Activated CD8-positive, alpha-beta memory T cell treated with anti-CD3 and anti-CD28 coated beads, Interleukin-2, amount 50 U/mL, for 1 hour (primary cell): ENCODE measurements around the gene KLHDC2.
A peak's percentile ranks its signal among the peaks of the same experiment; 100 is the strongest.
"Not testable (repeated sequence)": the region's sequence is repeated elsewhere in the genome, so short reads cannot be mapped to it uniquely, and the experiment has no call there.

Experiments used
- DNase-seq: peaks from one replicate; pipeline ENCODE4 v3.0.0-alpha.2; 2020; ENCODE audit errors: extremely low read depth

KLHDC2 gene, protein sequence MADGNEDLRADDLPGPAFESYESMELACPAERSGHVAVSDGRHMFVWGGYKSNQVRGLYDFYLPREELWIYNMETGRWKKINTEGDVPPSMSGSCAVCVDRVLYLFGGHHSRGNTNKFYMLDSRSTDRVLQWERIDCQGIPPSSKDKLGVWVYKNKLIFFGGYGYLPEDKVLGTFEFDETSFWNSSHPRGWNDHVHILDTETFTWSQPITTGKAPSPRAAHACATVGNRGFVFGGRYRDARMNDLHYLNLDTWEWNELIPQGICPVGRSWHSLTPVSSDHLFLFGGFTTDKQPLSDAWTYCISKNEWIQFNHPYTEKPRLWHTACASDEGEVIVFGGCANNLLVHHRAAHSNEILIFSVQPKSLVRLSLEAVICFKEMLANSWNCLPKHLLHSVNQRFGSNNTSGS

DNA sequence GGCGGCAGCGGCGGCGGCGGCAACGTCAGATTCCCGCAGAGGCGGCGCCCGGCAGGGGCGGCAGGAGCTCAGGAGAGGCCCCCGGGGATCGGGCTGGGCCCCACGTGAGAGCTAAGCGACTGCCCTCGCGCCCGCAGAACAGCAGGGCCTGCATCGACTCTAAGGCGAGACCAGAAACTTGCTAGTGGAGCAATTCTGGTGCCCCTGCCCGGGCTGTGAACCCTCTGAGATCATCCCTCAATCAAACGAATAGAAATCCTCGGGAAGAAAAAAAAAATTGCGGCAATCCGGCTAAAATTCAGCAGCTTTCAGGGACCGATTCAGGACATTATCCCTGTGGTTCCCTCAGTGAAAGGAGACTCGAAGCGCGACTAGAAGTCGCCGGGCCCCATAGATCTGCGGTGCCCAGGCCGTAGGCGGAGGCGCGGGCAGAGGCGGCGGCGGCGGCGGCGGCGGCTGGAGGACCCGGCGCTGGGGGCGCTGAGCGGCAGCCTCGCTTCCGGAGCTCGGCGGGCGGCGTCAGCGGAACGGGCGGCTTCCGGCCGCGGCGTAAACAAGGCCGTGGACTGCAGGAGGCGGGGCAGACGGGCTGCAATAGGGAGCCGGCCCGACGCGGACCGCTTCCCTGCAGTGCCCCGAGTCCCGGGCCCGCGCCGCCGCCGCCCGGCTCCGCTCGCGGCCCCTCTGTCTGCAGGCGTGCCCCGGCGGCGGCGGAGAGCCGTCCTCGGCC lies at the start of gene KLHDC2:
Gene KLHDC2 (plus strand): TSS at position 583 of the 730 bp plus-strand sequence. CDS start 316 bp downstream, outside the sequence.
- DNase-seq: peak; percentile 56

DNA sequence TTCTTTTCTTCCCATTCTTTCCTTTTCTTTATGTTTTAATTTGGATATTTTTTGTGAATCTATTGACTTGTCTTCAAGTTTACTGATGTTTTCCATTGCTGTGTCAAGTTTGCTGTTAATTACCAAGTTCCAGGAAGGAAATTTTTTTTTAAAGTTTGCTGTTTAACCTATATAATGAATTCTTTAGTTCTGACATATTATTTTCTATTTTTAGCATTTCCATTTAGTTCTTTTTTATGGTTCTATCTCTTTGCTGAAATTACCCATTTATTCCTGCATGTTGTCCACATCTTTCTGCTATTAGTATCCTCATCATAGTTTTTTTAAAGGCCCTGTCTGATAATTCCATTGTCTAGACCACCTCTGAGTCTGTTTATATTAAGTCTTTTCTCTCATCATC lies 47.2 kb upstream of the KLHDC2 start:
- no peak for DNase-seq

- DNase-seq: not testable (repeated sequence)
Observed at GRCh38 chr14:49721733-49722435, 46.1 kb upstream of the KLHDC2 start.

DNA sequence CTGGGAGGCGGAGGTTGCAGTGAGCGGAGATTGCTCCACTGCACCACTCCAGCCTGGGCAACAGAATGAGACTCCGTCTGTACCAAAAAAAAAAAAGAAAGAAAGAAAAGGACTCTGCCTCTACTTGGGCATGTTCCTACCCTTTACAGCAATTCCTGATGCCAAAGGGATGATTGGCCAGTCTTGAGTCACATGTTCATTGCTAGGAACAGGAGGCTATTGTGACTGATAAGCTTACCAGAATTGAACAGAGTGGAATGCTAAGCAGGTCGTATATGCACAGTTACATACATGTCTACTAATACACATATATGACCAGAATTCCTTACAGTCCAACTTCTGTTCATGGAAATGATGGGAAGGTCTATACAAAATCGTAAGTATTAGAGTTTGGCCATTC lies 40.8 kb upstream of the KLHDC2 start:
- DNase-seq: no peak

GRCh38 chr14:49732896-49733295 lies 35.1 kb upstream of the KLHDC2 start:
- no peak for DNase-seq

DNA sequence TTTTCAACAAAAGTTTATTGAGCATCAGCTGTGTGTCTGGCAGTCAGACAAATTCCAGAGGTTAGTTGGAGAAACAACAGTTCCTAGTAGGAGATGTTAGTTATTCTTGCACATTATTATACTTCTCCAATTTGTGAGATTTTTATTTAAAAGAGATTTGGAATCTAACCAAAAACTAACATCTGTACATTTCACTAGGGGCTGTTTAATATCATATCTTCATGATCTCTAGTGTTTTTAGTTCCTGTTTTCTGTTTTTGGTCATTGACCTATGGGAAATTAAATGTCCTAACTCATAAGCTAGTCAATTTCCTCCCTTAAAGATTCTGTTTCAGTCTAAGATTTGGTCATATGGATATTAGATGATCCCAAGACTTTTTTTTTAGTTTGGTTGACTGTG lies 34.1 kb upstream of the KLHDC2 start:
- no peak for DNase-seq

DNA sequence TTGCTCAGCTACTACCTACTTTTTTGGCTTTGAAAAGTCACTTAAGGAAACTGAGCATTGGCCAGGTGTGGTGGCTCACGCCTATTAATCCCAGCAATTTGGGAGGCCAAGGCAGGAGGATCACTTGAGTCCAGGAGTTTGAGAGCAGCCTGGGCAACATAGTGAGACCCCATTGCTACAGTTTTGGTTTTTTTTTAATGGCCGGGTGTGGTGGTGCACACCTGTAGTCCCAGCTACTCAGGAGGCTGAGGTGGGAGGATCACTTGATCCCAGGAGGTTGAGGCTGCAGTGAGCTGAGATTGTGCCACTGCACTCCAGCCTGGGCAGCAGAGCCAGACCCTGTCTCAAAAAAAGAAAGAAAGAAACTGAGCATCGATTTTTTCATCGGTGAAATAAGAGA lies 32.3 kb upstream of the KLHDC2 start:
- DNase-seq: not testable (repeated sequence)

DNA sequence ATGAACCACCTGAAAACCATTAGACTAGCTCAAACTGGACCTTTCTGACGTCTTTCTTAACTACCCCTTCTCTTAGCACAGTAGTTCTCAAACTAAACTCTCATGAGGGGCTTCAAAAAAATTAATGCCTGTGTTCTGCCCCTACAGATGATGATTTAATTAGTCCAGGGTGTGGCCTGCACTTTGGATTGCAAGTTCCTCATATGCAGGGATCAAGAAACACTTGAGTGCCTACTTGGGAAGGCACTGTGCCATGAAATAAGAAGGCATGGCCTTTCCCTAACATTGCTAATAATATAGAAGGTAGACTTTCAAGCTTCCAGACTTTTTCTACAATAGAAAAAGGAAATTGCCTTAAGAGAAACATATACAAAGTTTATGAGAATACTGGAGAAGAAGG lies 22.8 kb upstream of the KLHDC2 start:
- no peak for DNase-seq

DNA sequence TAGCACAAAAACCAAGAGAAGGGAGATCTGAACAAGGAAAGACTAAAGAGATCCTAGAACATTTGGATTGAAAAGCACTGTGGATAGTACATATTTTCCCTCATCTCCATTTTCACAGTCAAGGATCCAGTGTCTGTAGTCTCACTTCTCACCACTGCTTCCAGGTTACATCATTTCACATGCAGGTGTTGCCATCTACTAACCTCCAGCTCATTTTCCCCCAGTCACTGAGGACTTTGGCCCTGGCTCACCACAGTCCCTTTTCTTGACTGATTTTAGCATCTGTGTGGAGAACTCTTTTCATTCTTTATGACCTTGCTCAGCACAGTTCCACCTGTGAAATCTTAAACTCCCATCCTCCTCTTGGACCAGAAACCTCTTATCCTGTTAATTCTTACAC lies 21.5 kb upstream of the KLHDC2 start:
- not testable (repeated sequence) for DNase-seq

DNA sequence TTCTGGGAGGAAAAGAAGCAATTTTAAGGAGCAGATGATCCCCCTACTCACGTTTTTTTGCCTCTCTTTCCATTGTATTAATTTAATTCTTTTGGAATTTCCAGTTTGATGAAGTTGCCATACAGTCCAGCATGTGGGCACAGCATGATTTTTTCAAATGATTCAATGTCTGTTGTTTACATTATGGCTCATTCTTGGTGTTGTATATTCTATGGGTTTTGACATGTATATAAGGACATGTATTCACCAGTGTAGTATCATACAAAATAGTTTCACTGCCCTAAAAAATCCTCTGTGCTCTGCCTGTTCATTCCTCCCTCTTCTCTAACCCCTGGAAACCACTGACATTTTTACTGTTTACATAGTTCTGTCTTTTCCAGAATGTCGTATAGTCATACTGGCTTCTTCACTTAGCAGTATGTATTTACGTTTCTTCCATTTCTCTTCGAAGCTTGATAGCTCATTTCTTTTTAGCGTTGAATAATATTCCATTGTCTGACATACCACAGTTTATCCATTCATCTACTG lies 13.3 kb upstream of the KLHDC2 start:
- DNase-seq: no peak

- no peak for DNase-seq
Observed at GRCh38 chr14:49755378-49755777, 12.6 kb upstream of the KLHDC2 start.

- DNase-seq: no peak
Observed at GRCh38 chr14:49761839-49762551, 6.0 kb upstream of the KLHDC2 start.

GRCh38 chr14:49766839-49767238 lies 1.1 kb upstream of the KLHDC2 start:
- DNase-seq: no peak

DNA sequence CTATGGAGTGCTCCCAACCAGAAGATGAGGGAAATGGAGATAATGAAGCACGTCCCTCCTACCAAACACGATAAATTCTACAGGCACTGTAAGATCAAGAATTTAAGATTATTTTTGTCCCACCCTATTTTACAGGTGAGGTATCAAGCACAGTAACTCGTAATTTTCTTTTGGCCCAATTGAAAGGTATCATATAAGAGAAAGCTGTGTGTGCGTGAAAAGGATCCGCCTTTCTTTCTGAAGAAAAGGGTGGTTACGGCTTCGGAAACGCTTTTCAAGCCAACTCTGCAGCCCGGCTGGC lies 733 bp upstream of the KLHDC2 start:
- DNase-seq: no peak

DNA sequence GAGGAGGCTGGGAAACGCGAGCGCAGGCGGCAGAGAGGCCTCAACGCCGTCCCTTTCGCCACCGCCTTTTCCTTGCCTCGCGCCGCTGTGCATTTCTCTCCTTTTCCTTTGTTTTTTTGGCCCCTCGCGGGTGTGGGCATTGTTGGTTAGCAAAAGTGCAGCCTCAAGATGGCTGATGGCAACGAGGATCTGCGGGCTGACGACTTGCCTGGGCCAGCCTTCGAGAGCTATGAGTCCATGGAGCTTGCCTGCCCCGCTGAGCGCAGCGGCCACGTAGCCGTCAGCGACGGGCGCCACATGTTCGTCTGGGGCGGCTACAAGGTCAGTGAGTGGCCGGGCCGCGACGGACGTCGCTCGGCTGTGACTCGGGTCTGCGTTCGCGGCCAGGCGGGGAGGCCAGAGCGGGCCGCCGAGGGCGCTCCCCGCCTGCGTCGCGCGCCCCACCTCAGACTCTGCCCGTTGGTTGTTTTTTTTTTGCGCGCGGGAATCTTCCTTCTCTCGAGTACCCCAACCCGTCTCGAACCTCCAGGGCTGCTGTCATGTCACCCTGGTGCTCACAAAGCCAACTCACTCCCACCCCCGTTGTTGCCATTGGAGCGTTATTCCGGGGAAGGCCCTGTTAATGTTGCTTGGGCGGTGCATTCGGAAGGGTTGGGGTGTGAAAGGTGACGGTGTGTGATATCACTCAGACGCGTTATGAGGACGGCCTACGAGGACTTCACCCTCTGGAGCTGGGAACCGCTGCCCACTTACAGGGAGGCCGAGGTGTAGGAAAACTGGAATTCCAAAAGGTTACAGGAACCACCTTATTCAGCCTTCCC lies 558 bp downstream of the KLHDC2 start:
- DNase-seq: peak; percentile 32

GRCh38 chr14:49769171-49769570 lies 1.2 kb downstream of the KLHDC2 start:
- DNase-seq: no peak

DNA sequence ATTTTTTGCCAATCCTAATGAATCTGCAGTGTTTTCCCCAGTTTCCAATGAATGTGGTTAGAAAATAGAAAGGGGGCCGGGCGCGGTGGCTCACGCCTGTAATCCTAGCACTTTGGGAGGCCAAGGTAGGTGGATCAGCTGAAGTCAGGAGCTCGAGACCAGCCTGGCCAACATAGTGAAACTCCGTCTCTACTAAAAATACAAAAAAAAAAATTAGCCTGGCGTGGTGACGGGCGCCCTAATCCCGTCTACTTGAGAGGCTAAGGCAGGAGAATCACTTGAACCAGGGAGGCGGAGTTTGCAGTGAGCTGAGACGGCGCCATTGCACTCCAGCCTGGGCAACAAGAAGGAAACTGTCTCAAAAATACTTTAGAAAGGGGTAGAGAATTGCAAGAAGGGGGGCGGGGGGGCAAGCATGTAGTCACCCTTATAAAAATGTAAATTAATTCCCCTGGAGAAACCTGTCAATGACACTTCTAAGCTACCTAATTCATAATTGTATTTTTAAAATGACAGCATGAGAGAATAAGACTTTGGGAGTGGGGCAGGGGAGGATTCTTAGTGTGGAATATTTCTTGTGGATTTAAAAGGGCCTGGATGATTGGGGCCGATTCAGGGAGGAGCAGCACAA lies 1.7 kb downstream of the KLHDC2 start:
- DNase-seq: no peak

DNA sequence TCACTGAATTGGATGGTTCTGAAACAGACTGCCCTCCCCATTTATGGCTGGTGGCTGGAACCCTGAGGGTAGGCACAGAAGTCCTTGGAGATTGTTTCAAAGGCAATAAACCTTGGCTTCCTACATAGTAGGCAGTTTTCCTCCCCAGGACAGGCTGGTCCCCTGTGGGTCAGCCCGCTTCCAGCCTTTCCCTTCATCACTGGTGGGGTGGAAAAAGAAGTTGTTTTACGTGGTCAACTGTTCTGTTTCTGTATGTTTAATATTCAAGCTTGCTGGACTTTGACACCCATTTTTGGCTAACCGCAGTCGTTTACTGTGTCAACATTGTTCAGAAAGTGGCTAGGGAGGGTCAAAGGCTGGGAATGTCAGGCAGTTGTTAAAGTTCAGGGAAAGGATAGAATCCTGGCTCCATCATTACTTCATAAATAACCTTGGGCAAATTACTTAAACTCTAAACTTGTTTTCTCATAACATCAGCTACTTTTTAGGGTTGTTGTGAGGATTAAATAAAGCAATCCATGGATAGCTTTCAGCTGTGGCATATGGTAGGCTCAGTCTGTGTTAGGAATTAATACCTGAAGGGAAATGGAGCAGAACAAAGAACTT lies 2.4 kb downstream of the KLHDC2 start:
- DNase-seq: no peak

GRCh38 chr14:49771691-49772090 lies 3.7 kb downstream of the KLHDC2 start:
- DNase-seq: not testable (repeated sequence)

DNA sequence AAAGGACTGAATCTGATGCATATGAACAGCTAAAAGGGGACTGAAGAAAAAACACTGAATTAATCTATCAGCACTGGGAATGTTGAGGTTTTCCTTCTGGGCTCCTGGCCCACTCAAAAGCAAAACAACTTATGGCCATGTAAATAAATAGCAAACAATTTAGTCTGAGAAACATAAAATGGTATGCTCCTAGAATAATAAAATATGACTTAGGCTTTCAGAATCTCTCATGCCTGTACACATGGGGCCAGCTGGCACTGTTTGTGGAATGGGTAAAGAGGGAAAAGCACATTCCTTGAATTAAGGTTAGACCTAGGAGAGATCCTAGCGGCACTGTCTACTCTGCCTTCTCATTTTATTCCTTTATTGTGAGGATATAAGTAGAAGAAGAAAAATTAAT lies 6.2 kb downstream of the KLHDC2 start:
- no peak for DNase-seq
